ENCODE data around the gene KLF3. TPM values are rescaled to one million over a fixed set of nuclear protein-coding genes. Genes with fewer than 3 reads are reported as not detected.

The KLF3 gene
- total RNA-seq, 1 experiment from 2014 or later, result 29.0 TPM

- no peaks in the 10 kb centered on the region for H3K4me1 ChIP-seq (ENCODE audit: insufficient read depth, low read length)
- no peak overlapping the region for H2AFZ ChIP-seq (ENCODE audit: low read length)
- H2BK15ac ChIP-seq (ENCODE audit: low read depth, low read length), result no peak overlapping the region
- H2BK120ac ChIP-seq (ENCODE audit: low read depth, low read length, poor library complexity, severe bottlenecking), result no peak overlapping the region
- H3K9ac ChIP-seq (ENCODE audit: extremely low read depth, insufficient read length, low read length), result no peak overlapping the region
- no peaks in the 10 kb centered on the region for H3K27me3 ChIP-seq (ENCODE audit: insufficient read depth, low read length)
- H3K79me1 ChIP-seq (ENCODE audit: insufficient read depth, low read depth, low read length, poor library complexity, severe bottlenecking), result no peaks in the 10 kb centered on the region
- TF ChIP-seq, protein P1, sequence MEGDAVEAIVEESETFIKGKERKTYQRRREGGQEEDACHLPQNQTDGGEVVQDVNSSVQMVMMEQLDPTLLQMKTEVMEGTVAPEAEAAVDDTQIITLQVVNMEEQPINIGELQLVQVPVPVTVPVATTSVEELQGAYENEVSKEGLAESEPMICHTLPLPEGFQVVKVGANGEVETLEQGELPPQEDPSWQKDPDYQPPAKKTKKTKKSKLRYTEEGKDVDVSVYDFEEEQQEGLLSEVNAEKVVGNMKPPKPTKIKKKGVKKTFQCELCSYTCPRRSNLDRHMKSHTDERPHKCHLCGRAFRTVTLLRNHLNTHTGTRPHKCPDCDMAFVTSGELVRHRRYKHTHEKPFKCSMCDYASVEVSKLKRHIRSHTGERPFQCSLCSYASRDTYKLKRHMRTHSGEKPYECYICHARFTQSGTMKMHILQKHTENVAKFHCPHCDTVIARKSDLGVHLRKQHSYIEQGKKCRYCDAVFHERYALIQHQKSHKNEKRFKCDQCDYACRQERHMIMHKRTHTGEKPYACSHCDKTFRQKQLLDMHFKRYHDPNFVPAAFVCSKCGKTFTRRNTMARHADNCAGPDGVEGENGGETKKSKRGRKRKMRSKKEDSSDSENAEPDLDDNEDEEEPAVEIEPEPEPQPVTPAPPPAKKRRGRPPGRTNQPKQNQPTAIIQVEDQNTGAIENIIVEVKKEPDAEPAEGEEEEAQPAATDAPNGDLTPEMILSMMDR (conservative IDR thresholded peaks at IDR 0.05), result no peak
- H3T11ph ChIP-seq (ENCODE audit: low read length), result no peak overlapping the region
- Mint-ChIP-seq H3K27ac (peak overlapping the region in 1 of 3 experiments; percentile 36; a peak in 1 of 7 replicates), H3K9me3 (peaks cover 0 to 5% of the 10 kb centered on the region in 2 experiments; a peak in 2 of 5 replicates), H3K4me1 (peaks cover 4 to 5% of the 10 kb centered on the region in 2 experiments), H3K27me3 (ENCODE audit: low read depth) (no peaks in the 10 kb centered on the region; the same call in 1 of the 2 replicates), H3K4me3 (no peak overlapping the region), H3K36me3 (ENCODE audit: insufficient read depth in 1 of 3, low read depth in 3 of 3) (peaks cover 2 to 8% (median 4%) of the 10 kb centered on the region in 3 experiments; a peak in 4 of 7 replicates)
- no peak for DNase-seq
- WGBS (ENCODE audit: extremely low coverage, insufficient read length, low lambda C conversion rate), result no CpG with 5 or more reads among the region's 9 CpGs
- no peak overlapping the region for H3K18ac ChIP-seq (ENCODE audit: insufficient read length, low read depth, low read length)
- H4K91ac ChIP-seq (ENCODE audit: insufficient read length, low read depth, low read length), result no peak overlapping the region
- H2BK20ac ChIP-seq (ENCODE audit: low read depth, low read length, poor library complexity, severe bottlenecking), result no peak overlapping the region
- H3K56ac ChIP-seq (ENCODE audit: insufficient read length, low read depth, low read length), result no peak overlapping the region
- no peaks in the 10 kb centered on the region for H3K79me2 ChIP-seq (ENCODE audit: insufficient read depth, low read length)
- no peaks in the 10 kb centered on the region for H3K9me3 ChIP-seq (ENCODE audit: control insufficient read depth, low read depth, low read length)
- H4K8ac ChIP-seq (replicated peaks; ENCODE audit: insufficient read length, low read depth, low read length), result no peak overlapping the region
- no peak overlapping the region for H3K27ac ChIP-seq (ENCODE audit: insufficient read length, low read depth, low read length)
- no peak overlapping the region for H2AK5ac ChIP-seq (ENCODE audit: insufficient read length, low read length)
- H2BK5ac ChIP-seq (ENCODE audit: insufficient read length, low read length), result no peak overlapping the region
- no peak overlapping the region for H2BK12ac ChIP-seq (ENCODE audit: insufficient read length, low read depth, low read length)
- H3K4ac ChIP-seq (ENCODE audit: low read depth, low read length), result no peak overlapping the region
- H3K23me2 ChIP-seq (ENCODE audit: insufficient read length, low read depth, low read length, poor library complexity, severe bottlenecking), result no peaks in the 10 kb centered on the region
- H3K4me2 ChIP-seq (ENCODE audit: insufficient read depth, insufficient read length, low read length), result no peak overlapping the region
- no peak overlapping the region for H3K14ac ChIP-seq (ENCODE audit: insufficient read depth, low read length)
- H3K23ac ChIP-seq (ENCODE audit: insufficient read length, low read depth, low read length), result no peak overlapping the region
- H4K20me1 ChIP-seq (ENCODE audit: control insufficient read depth, insufficient read depth, insufficient read length), result no peaks in the 10 kb centered on the region
- no peak overlapping the region for H4K5ac ChIP-seq (ENCODE audit: insufficient read length, low read depth, low read length)
These were observed 42.8 kb upstream of the KLF3 start for GRCh38 chr4:38621028-38621684.
